Caco-2 (cell line): ENCODE results near the gene ITGAV. TPM values are rescaled to one million over a fixed set of nuclear protein-coding genes. Genes with fewer than 3 reads are reported as not detected.

Experiments
- BruUV-seq: library from RNA; stranded (reverse); fragments of 400-500 nt; replicated peaks from 2 replicates; lab custom pipeline; 2021; lab: Mats Ljungman, UMichigan
- CTCF ChIA-PET: fragments of 300-600 bp; sonication (Branson Sonifier 250); formaldehyde crosslinking; loops from one replicate; lab custom pipeline; 2022; ENCODE audit warnings: antibody characterized with exemption; lab: Charles Lee
- POLR2A ChIA-PET: fragments of 300-600 bp; sonication (Branson Sonifier 250); formaldehyde crosslinking; loops from one replicate; lab custom pipeline; 2022; ENCODE audit warnings: antibody characterized with exemption; lab: Charles Lee
- DNase-seq, 2 experiments: peaks; one replicate each; pipeline versions ENCODE4 v3.0.0 to v3.0.0-alpha.2; 2020 to 2022
- H3K27me3 ChIP-seq: replicated peaks from 2 replicates; pipeline ENCODE4 v1.6.0; 2011; ENCODE audit warnings: low read length; ENCODE audit not compliant: control insufficient read depth, insufficient read depth
- H3K36me3 ChIP-seq: 2 replicates; pipeline ENCODE4 v1.5.1; 2011; ENCODE audit warnings: low read length; ENCODE audit not compliant: control insufficient read depth, insufficient read depth
- H3K4me1 ChIP-seq: fragments of 250-450 bp; sonication (Bioruptor Pico); 2 replicates; pipeline ENCODE4 v1.5.1; 2020; ENCODE audit warnings: mild to moderate bottlenecking
- H3K4me3 ChIP-seq: 2 replicates; pipeline ENCODE4 v1.5.1; 2011; ENCODE audit warnings: low read depth, mild to moderate bottlenecking, control low read depth, low read length
- H3K9me3 ChIP-seq: fragments of 250-450 bp; sonication (Bioruptor Pico); 2 replicates; pipeline ENCODE4 v1.5.1; 2020; ENCODE audit warnings: mild to moderate bottlenecking, moderate library complexity
- H3K27ac Mint-ChIP-seq: one replicate; pipeline ENCODE4 v1.8.0; 2022; ENCODE audit warnings: mixed read lengths; ENCODE audit not compliant: unreplicated experiment
- H3K27me3 Mint-ChIP-seq: one replicate; pipeline ENCODE4 v1.8.0; 2022; ENCODE audit warnings: mixed read lengths; ENCODE audit not compliant: insufficient read depth, unreplicated experiment
- H3K36me3 Mint-ChIP-seq: one replicate; pipeline ENCODE4 v1.8.0; 2022; ENCODE audit warnings: mild to moderate bottlenecking, mixed read lengths; ENCODE audit not compliant: insufficient read depth, unreplicated experiment
- H3K4me1 Mint-ChIP-seq: one replicate; pipeline ENCODE4 v1.8.0; 2022; ENCODE audit warnings: low read depth, mixed read lengths; ENCODE audit not compliant: unreplicated experiment
- H3K4me3 Mint-ChIP-seq: one replicate; pipeline ENCODE4 v1.8.0; 2022; ENCODE audit warnings: mild to moderate bottlenecking, moderate library complexity, mixed read lengths; ENCODE audit not compliant: unreplicated experiment
- H3K9me3 Mint-ChIP-seq: one replicate; pipeline ENCODE4 v1.8.0; 2022; ENCODE audit warnings: mixed read lengths; ENCODE audit not compliant: unreplicated experiment
- intact Hi-C: fragments of 100-400 bp; cut with micrococcal nuclease; formaldehyde crosslinking; loops from one replicate; pipeline ENCODE4 v1.10.0; 2022; ENCODE audit not compliant: unreplicated experiment
- total RNA-seq: library from RNA; stranded (reverse); gene quantifications from 2 replicates; pipeline ENCODE4 v1.2.3, GENCODE V29; 2022
- TF ChIP-seq, protein P1 (sequence below), 2 experiments: fragments of 200-600 bp in 1 of 2; IDR thresholded peaks; 1 replicate in 1 of 2; 2 replicates in 1 of 2; pipeline versions ENCODE4 v1.5.1 to v1.8.0; 2011 to 2022; ENCODE audit warnings: antibody characterized with exemption in 1 of 2, control low read depth in 1 of 2, inconsistent platforms in 1 of 2, low read depth in 1 of 2, low read length in 1 of 2, mild to moderate bottlenecking in 1 of 2, moderate library complexity in 1 of 2; ENCODE audit not compliant: insufficient read depth in 1 of 2, severe bottlenecking in 1 of 2, unreplicated experiment in 1 of 2

The ITGAV gene
- total RNA-seq, 1 experiment from 2014 or later, result 42.6 TPM

DNA sequence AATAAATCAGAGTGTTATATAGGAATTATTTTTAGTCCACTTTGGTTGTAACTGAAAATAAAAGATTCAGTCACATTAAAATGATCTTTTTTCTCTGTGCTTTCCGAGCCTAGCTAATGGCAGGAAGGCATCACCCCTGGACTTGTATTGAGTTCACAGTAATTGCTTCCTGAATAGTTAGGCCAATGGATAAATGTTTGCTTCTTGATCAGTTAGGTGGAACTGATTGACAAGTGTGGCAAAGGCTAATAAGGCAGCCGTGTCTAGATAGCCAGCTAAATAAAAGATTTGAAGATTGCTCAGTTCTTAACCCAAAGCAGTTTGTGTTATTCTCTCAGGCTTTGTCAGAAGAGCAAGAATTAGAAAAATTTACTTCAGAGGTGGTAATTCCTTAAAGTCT lies 124.8 kb downstream of the ITGAV start:
- TF ChIP-seq, protein P1, sequence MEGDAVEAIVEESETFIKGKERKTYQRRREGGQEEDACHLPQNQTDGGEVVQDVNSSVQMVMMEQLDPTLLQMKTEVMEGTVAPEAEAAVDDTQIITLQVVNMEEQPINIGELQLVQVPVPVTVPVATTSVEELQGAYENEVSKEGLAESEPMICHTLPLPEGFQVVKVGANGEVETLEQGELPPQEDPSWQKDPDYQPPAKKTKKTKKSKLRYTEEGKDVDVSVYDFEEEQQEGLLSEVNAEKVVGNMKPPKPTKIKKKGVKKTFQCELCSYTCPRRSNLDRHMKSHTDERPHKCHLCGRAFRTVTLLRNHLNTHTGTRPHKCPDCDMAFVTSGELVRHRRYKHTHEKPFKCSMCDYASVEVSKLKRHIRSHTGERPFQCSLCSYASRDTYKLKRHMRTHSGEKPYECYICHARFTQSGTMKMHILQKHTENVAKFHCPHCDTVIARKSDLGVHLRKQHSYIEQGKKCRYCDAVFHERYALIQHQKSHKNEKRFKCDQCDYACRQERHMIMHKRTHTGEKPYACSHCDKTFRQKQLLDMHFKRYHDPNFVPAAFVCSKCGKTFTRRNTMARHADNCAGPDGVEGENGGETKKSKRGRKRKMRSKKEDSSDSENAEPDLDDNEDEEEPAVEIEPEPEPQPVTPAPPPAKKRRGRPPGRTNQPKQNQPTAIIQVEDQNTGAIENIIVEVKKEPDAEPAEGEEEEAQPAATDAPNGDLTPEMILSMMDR (IDR thresholded peaks at IDR 0.05; ENCODE audit: insufficient read depth in 1 of 2, low read depth in 1 of 2, low read length in 1 of 2, severe bottlenecking in 1 of 2, unreplicated experiment in 1 of 2), result no peak
- Histone ChIP-seq H3K9me3 (no peaks in the 10 kb centered on the region), H3K4me3 (no peak overlapping the region), H3K4me1 (no peaks in the 10 kb centered on the region), H3K36me3 (no peaks in the 10 kb centered on the region), H3K27me3 (no peaks in the 10 kb centered on the region)
- ChIA-PET POLR2A (no interaction called here), CTCF (no interaction called here)
- Mint-ChIP-seq H3K27ac (no peak overlapping the region), H3K4me1 (no peaks in the 10 kb centered on the region), H3K27me3 (no peaks in the 10 kb centered on the region), H3K4me3 (no peak overlapping the region), H3K36me3 (no peaks in the 10 kb centered on the region), H3K9me3 (no peaks in the 10 kb centered on the region)
- intact Hi-C loops, result loop anchor here (5.0 to 10.0 kb wide), 2 partner anchors 58 to 1710 kb away; no protein-coding TSS in a partner anchor
- no peak for DNase-seq
- no TSS peak for BruUV-seq

DNA sequence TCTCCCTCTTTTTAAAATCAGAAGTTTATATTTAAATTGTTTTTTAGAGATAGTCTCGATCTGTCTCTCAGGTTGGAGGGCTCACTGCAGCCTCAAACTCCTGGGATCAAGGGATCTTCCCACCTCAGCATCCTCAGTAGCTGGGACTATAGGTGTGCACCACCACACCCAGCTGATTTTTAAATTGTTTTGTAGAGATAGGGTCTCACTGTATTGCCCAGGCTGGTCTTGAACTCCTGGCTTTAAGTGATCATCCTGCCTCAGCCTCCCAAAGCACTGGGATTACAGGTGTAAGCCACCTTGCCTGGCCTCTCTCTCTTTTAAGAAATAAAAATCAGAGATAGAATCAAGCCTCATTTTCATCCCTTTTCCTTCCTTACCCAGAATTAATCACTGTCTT lies 126.1 kb downstream of the ITGAV start:
- TF ChIP-seq, protein P1 (IDR thresholded peaks at IDR 0.05; ENCODE audit: insufficient read depth in 1 of 2, low read depth in 1 of 2, low read length in 1 of 2, severe bottlenecking in 1 of 2, unreplicated experiment in 1 of 2), result no peak
- H3K36me3 ChIP-seq, result no peaks in the 10 kb centered on the region
- H3K36me3 Mint-ChIP-seq, result no peaks in the 10 kb centered on the region
- no peak overlapping the region for H3K4me3 ChIP-seq
- ChIA-PET CTCF (no interaction called here), POLR2A (no interaction called here)
- H3K27me3 ChIP-seq, result no peaks in the 10 kb centered on the region
- intact Hi-C loops, result loop anchor here (5.0 to 10.0 kb wide), 2 partner anchors 56 to 1711 kb away; no protein-coding TSS in a partner anchor
- H3K4me1 Mint-ChIP-seq, result no peaks in the 10 kb centered on the region
- H3K9me3 ChIP-seq, result no peaks in the 10 kb centered on the region
- BruUV-seq, result no TSS peak
- H3K4me3 Mint-ChIP-seq, result no peak overlapping the region
- DNase-seq, result no peak
- H3K9me3 Mint-ChIP-seq, result no peaks in the 10 kb centered on the region
- H3K27ac Mint-ChIP-seq, result no peak overlapping the region
- H3K4me1 ChIP-seq, result no peaks in the 10 kb centered on the region
- H3K27me3 Mint-ChIP-seq, result no peaks in the 10 kb centered on the region

DNA sequence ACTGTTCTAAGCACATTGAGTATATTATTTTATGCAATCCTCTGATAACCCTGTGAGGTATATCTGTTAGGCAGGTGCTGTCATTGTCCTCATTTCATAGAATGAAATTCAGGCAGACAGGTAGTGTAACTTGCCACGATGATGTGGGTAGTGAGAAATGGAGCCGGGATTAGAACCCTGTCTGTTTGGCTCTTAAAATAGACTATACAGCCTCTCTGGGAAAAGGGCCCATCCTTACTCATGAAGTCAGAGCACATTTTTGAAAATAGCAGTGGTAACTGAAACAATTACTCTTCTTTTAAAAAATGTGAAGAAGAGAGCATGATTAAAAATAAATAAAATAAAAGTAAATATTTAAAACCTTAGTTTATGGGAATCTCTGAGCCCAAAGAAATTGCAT lies 127.0 kb downstream of the ITGAV start:
- no TSS peak for BruUV-seq
- H3K36me3 Mint-ChIP-seq, result no peaks in the 10 kb centered on the region
- Histone ChIP-seq H3K9me3 (no peaks in the 10 kb centered on the region), H3K36me3 (no peaks in the 10 kb centered on the region), H3K4me3 (no peak overlapping the region), H3K27me3 (no peaks in the 10 kb centered on the region), H3K4me1 (no peaks in the 10 kb centered on the region)
- intact Hi-C loops, result loop anchor here (5.0 to 10.0 kb wide), 2 partner anchors 55 to 1712 kb away; no protein-coding TSS in a partner anchor
- H3K4me3 Mint-ChIP-seq, result no peak overlapping the region
- H3K27me3 Mint-ChIP-seq, result no peaks in the 10 kb centered on the region
- POLR2A ChIA-PET, result no interaction called here
- DNase-seq, result no peak
- no peak overlapping the region for H3K27ac Mint-ChIP-seq
- no peaks in the 10 kb centered on the region for H3K4me1 Mint-ChIP-seq
- CTCF ChIA-PET, result no interaction called here
- TF ChIP-seq, protein P1 (IDR thresholded peaks at IDR 0.05; ENCODE audit: insufficient read depth in 1 of 2, low read depth in 1 of 2, low read length in 1 of 2, severe bottlenecking in 1 of 2, unreplicated experiment in 1 of 2), result no peak
- H3K9me3 Mint-ChIP-seq, result no peaks in the 10 kb centered on the region
